CD14-positive monocyte (primary cell): ENCODE measurements around the gene TNNT1. TPM values are rescaled to one million over a fixed set of nuclear protein-coding genes. Genes with fewer than 3 reads are reported as not detected.

Experiments used
- DNase-seq, 3 donors: peaks; one replicate each; pipeline ENCODE4 v3.0.0-alpha.2; 2011 to 2022
- H2AFZ ChIP-seq: 2 replicates; pipeline ENCODE4 v1.6.0; 2012; ENCODE audit warnings: mild to moderate bottlenecking, low read depth, low read length, inconsistent platforms; ENCODE audit not compliant: insufficient read depth, poor library complexity, severe bottlenecking
- H3K27ac ChIP-seq, 2 donors: 1 replicate in 1 of 2; 2 replicates in 1 of 2; pipeline ENCODE4 v1.5.1; 2012 to 2013; ENCODE audit warnings: low read length in 2 of 2, control low read depth in 1 of 2, inconsistent platforms in 1 of 2, low read depth in 1 of 2, mild to moderate bottlenecking in 1 of 2
- H3K27me3 ChIP-seq, 2 donors: one replicate each; pipeline versions ENCODE4 v1.6.0 to v1.6.1; 2011 to 2013; ENCODE audit warnings: low read length in 2 of 2; ENCODE audit not compliant: control insufficient read depth in 2 of 2, insufficient read depth in 2 of 2
- H3K36me3 ChIP-seq, 2 donors: replicated peaks in 1 of 2; 1 replicate in 1 of 2; 2 replicates in 1 of 2; pipeline versions ENCODE4 v1.5.1 to v1.6.1; 2012 to 2013; ENCODE audit warnings: low read length in 2 of 2, control low read depth in 1 of 2, inconsistent platforms in 1 of 2, mild to moderate bottlenecking in 1 of 2; ENCODE audit not compliant: insufficient read depth in 2 of 2, control insufficient read depth in 1 of 2
- H3K4me1 ChIP-seq, 2 donors: 1 replicate in 1 of 2; 2 replicates in 1 of 2; pipeline versions ENCODE4 v1.5.1 to v1.6.1; 2012 to 2013; ENCODE audit warnings: low read length in 2 of 2, control low read depth in 1 of 2, inconsistent platforms in 1 of 2, mild to moderate bottlenecking in 1 of 2, moderate library complexity in 1 of 2; ENCODE audit not compliant: insufficient read depth in 2 of 2, control insufficient read depth in 1 of 2
- H3K4me2 ChIP-seq: replicated peaks from 2 replicates; pipeline ENCODE3; 2012; ENCODE audit warnings: low read length, moderate library complexity, mild to moderate bottlenecking; ENCODE audit not compliant: poor library complexity, severe bottlenecking; ENCODE audit errors: extremely low read depth
- H3K4me3 ChIP-seq, 3 experiments: fragments of 200-600 bp in 1 of 3; sonication (generic) in 1 of 3; replicated peaks in 1 of 3; 1 replicate in 2 of 3; 2 replicates in 1 of 3; pipeline ENCODE4 v1.5.1; 2011 to 2013; ENCODE audit warnings: low read length in 3 of 3, mild to moderate bottlenecking in 3 of 3, control low read depth in 2 of 3, low read depth in 2 of 3, inconsistent platforms in 1 of 3, moderate library complexity in 1 of 3
- H3K79me2 ChIP-seq: 2 replicates; pipeline ENCODE4 v1.6.0; 2012; ENCODE audit warnings: mild to moderate bottlenecking, control low read depth, inconsistent platforms, low read length, moderate library complexity; ENCODE audit not compliant: insufficient read depth
- H3K9ac ChIP-seq: 2 replicates; pipeline ENCODE4 v1.6.0; 2017; ENCODE audit warnings: low read length, mild to moderate bottlenecking; ENCODE audit not compliant: insufficient read depth, poor library complexity, severe bottlenecking
- H3K9me3 ChIP-seq, 2 donors: replicated peaks in 1 of 2; 1 replicate in 1 of 2; 2 replicates in 1 of 2; pipeline versions ENCODE4 v1.5.1 to v1.6.1; 2012 to 2013; ENCODE audit warnings: low read length in 2 of 2, control low read depth in 1 of 2; ENCODE audit not compliant: control insufficient read depth in 1 of 2, insufficient read depth in 1 of 2
- H4K20me1 ChIP-seq: 2 replicates; pipeline ENCODE4 v1.6.0; 2012; ENCODE audit warnings: mild to moderate bottlenecking, low read length, control low read depth, moderate library complexity; ENCODE audit not compliant: insufficient read depth
- H3K27ac Mint-ChIP-seq, 7 donors: one replicate each; pipeline ENCODE4 v1.8.0; 2020; ENCODE audit warnings: mild to moderate bottlenecking in 7 of 7, mixed read lengths in 7 of 7, moderate library complexity in 6 of 7, inconsistent platforms in 2 of 7
- H3K27me3 Mint-ChIP-seq, 3 donors: one replicate each; pipeline ENCODE4 v1.8.0; 2021 to 2022; ENCODE audit warnings: low read depth in 3 of 3, mild to moderate bottlenecking in 3 of 3, mixed read lengths in 3 of 3, moderate library complexity in 3 of 3, inconsistent platforms in 1 of 3
- H3K36me3 Mint-ChIP-seq, 2 donors: one replicate each; pipeline ENCODE4 v1.8.0; 2020; ENCODE audit warnings: mixed read lengths in 2 of 2, inconsistent platforms in 1 of 2, mild to moderate bottlenecking in 1 of 2
- H3K4me1 Mint-ChIP-seq: one replicate; pipeline ENCODE4 v1.8.0; 2020; ENCODE audit warnings: mild to moderate bottlenecking, mixed read lengths
- H3K4me3 Mint-ChIP-seq, 2 donors: one replicate each; pipeline ENCODE4 v1.8.0; 2020; ENCODE audit warnings: mild to moderate bottlenecking in 2 of 2, mixed read lengths in 2 of 2, moderate library complexity in 1 of 2
- H3K9me3 Mint-ChIP-seq, 7 donors: one replicate each; pipeline ENCODE4 v1.8.0; 2020 to 2022; ENCODE audit warnings: mixed read lengths in 7 of 7, mild to moderate bottlenecking in 6 of 7, moderate library complexity in 6 of 7, inconsistent platforms in 2 of 7
- WGBS: methylation state at CpG from one replicate; pipeline ENCODE4 v1.1.5; 2013; ENCODE audit warnings: missing lambda C conversion rate; ENCODE audit not compliant: insufficient coverage; 5-methylcytosine and 5-hydroxymethylcytosine counted together
- intact Hi-C, 2 donors: fragments of 100-400 bp; cut with micrococcal nuclease; formaldehyde crosslinking; loops; one replicate each; pipeline versions ENCODE4 v1.15.0 to v1.15.1; 2023
- polyA plus RNA-seq, 3 donors: library from polyadenylated mRNA; depleted of rRNA in 1 of 3; unstranded in 2 of 3; stranded (reverse) in 1 of 3; fragments of 300-500 nt in 2 of 3; fragments of >200 nt in 1 of 3; fragmentation: Illumina TruSeq in 2 of 3; gene quantifications; 1 replicate in 2 of 3; 2 replicates in 1 of 3; pipeline ENCODE4 v1.2.3, GENCODE V29; 2012 to 2021
- TF ChIP-seq, protein P1 (sequence below): fragments of 200-600 bp; IDR thresholded peaks from one replicate; pipeline ENCODE4 v1.8.0; 2022; ENCODE audit warnings: antibody characterized with exemption, mild to moderate bottlenecking

Gene TNNT1
- polyA plus RNA-seq, 3 donors: 9.4 to 41.9 (median 9.8) TPM

- H3K4me3 ChIP-seq: peak within 1 kb of the TSS; percentile 81 to 94 (median 90)
- H3K36me3 ChIP-seq: peaks cover 16% of the 10 kb centered on the region in 2 donors
- Mint-ChIP-seq H3K27me3 (peaks cover 6 to 18% (median 14%) of the 10 kb centered on the region in 3 donors), H3K4me1 (peaks cover 43% of the 10 kb centered on the region), H3K9me3 (no peaks in the 10 kb centered on the region), H3K4me3 (peak within 1 kb of the TSS; percentile 95 to 100), H3K27ac (peak within 1 kb of the TSS; percentile 97 to 99 (median 97)), H3K36me3 (peaks cover 1 to 23% of the 10 kb centered on the region in 2 donors)
- peaks cover 50% of the 10 kb centered on the region for H4K20me1 ChIP-seq
- peaks cover 50% of the 10 kb centered on the region for H3K79me2 ChIP-seq
- peak in 2 of 3 donors; percentile 30 to 51 for DNase-seq
- peaks cover 0 to 3% of the 10 kb centered on the region in 2 donors for H3K27me3 ChIP-seq
- H3K27ac ChIP-seq: peak within 1 kb of the TSS; percentile 80 to 84
- WGBS: under 1% methylated on average over 91 of the region's 97 CpGs
- peak within 1 kb of the TSS; percentile 74 for H3K9ac ChIP-seq
- peaks cover 25 to 44% of the 10 kb centered on the region in 2 donors for H3K4me1 ChIP-seq
- intact Hi-C loops: loop anchor here in 1 of 2 donors (10.0 kb wide), 1 partner anchor 138 kb away; the partner anchor contains the start of gene PPP6R1
- no peaks in the 10 kb centered on the region for H3K9me3 ChIP-seq
- H3K4me2 ChIP-seq: peak within 1 kb of the TSS; percentile 98
- H2AFZ ChIP-seq: peak within 1 kb of the TSS; percentile 84
- TF ChIP-seq, protein P1, sequence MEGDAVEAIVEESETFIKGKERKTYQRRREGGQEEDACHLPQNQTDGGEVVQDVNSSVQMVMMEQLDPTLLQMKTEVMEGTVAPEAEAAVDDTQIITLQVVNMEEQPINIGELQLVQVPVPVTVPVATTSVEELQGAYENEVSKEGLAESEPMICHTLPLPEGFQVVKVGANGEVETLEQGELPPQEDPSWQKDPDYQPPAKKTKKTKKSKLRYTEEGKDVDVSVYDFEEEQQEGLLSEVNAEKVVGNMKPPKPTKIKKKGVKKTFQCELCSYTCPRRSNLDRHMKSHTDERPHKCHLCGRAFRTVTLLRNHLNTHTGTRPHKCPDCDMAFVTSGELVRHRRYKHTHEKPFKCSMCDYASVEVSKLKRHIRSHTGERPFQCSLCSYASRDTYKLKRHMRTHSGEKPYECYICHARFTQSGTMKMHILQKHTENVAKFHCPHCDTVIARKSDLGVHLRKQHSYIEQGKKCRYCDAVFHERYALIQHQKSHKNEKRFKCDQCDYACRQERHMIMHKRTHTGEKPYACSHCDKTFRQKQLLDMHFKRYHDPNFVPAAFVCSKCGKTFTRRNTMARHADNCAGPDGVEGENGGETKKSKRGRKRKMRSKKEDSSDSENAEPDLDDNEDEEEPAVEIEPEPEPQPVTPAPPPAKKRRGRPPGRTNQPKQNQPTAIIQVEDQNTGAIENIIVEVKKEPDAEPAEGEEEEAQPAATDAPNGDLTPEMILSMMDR: no peak
Measured at GRCh38 chr19:55116859-55117662, 31.9 kb downstream of the TNNT1 start, which contains the start of gene PPP1R12C. PPP1R12C (minus strand) TSS chr19:55117637; CDS start chr19:55117543, 94 bp downstream.

- peaks cover 3 to 12% (median 11%) of the 10 kb centered on the region in 3 donors for H3K27me3 Mint-ChIP-seq
Measured at GRCh38 chr19:55116232-55116858, 32.7 kb downstream of the TNNT1 start.

More at GRCh38 chr19:55116232-55116858, 32.7 kb downstream of the TNNT1 start:
- Histone ChIP-seq H3K4me3 (peak overlapping the region; percentile 81 to 94 (median 90)), H3K36me3 (peaks cover 18 to 21% of the 10 kb centered on the region in 2 donors), H3K27me3 (peaks cover 0 to 3% of the 10 kb centered on the region in 2 donors), H3K9ac (peak overlapping the region; percentile 74), H3K9me3 (no peaks in the 10 kb centered on the region), H3K4me2 (peak overlapping the region; percentile 98), H4K20me1 (peaks cover 57% of the 10 kb centered on the region), H3K79me2 (peaks cover 57% of the 10 kb centered on the region), H3K27ac (peak overlapping the region; percentile 80 to 84), H3K4me1 (peaks cover 25 to 43% of the 10 kb centered on the region in 2 donors), H2AFZ (peak overlapping the region; percentile 31)
- peak; percentile 78 to 86 (median 78) for DNase-seq
- Mint-ChIP-seq H3K4me3 (peak overlapping the region; percentile 95 to 100), H3K4me1 (peaks cover 43% of the 10 kb centered on the region), H3K27ac (peak overlapping the region; percentile 97 to 99 (median 97)), H3K9me3 (no peaks in the 10 kb centered on the region), H3K36me3 (peaks cover 4 to 30% of the 10 kb centered on the region in 2 donors)
- intact Hi-C loops: loop anchor here in 1 of 2 donors (10.0 kb wide), 1 partner anchor 138 kb away; the partner anchor contains the start of gene PPP6R1
- TF ChIP-seq, protein P1: no peak
- 0% methylated on average over 25 of the region's 25 CpGs for WGBS
